Jurkat, Clone E6-1 (cell line): ENCODE measurements around the gene PLB1.
A peak's percentile ranks its signal among the peaks of the same experiment; 100 is the strongest.

Source experiments
- DNase-seq: peaks from one replicate; pipeline ENCODE4 v3.0.0-alpha.2; 2011; ENCODE audit warnings: low read depth, low spot score
- H3K4me3 ChIP-seq: 2 replicates; pipeline ENCODE4 v1.5.1; 2011; ENCODE audit warnings: mild to moderate bottlenecking, low read length, control low read depth, moderate library complexity

PLB1 gene

GRCh38 chr2:28552045-28552823 is 56.4 kb downstream of the PLB1 start:
- H3K4me3 ChIP-seq = no peak overlapping the region
- DNase-seq = no peak

- no peak for DNase-seq
- H3K4me3 ChIP-seq = no peak overlapping the region
Observed at GRCh38 chr2:28556303-28556702, 60.4 kb downstream of the PLB1 start.

GRCh38 chr2:28557389-28558131 is 61.7 kb downstream of the PLB1 start:
- H3K4me3 ChIP-seq = no peak overlapping the region
- DNase-seq = no peak

GRCh38 chr2:28558158-28558820 is 62.4 kb downstream of the PLB1 start:
- no peak for DNase-seq
- H3K4me3 ChIP-seq = no peak overlapping the region

- H3K4me3 ChIP-seq = no peak overlapping the region
- no peak for DNase-seq
Observed at GRCh38 chr2:28558918-28559317, 63.1 kb downstream of the PLB1 start.

- no peak for DNase-seq
- H3K4me3 ChIP-seq = no peak overlapping the region
Observed at GRCh38 chr2:28563869-28564268, 68.0 kb downstream of the PLB1 start.

GRCh38 chr2:28564346-28564745 is 68.5 kb downstream of the PLB1 start:
- H3K4me3 ChIP-seq = no peak overlapping the region
- no peak for DNase-seq

GRCh38 chr2:28565033-28565432 is 69.2 kb downstream of the PLB1 start:
- no peak for DNase-seq

GRCh38 chr2:28565720-28566295 is 69.9 kb downstream of the PLB1 start:
- DNase-seq = no peak
- H3K4me3 ChIP-seq = no peak overlapping the region; the same call in 1 of the 2 replicates

More at GRCh38 chr2:28565033-28565432, 69.2 kb downstream of the PLB1 start:
- H3K4me3 ChIP-seq = no peak overlapping the region

- peak; percentile 74 for DNase-seq
- H3K4me3 ChIP-seq = peak overlapping the region; percentile 62
Observed at GRCh38 chr2:28566521-28567041, 70.7 kb downstream of the PLB1 start.

GRCh38 chr2:28567061-28567471 is 71.2 kb downstream of the PLB1 start:
- no peak for DNase-seq
- peak overlapping the region; percentile 57 for H3K4me3 ChIP-seq

- H3K4me3 ChIP-seq = no peak overlapping the region
- DNase-seq = no peak
Observed at GRCh38 chr2:28568036-28568435, 72.2 kb downstream of the PLB1 start.

- DNase-seq = no peak
- H3K4me3 ChIP-seq = no peak overlapping the region
Observed at GRCh38 chr2:28568533-28568932, 72.7 kb downstream of the PLB1 start.

- no peak overlapping the region for H3K4me3 ChIP-seq
- DNase-seq = no peak
Observed at GRCh38 chr2:28570431-28570830, 74.6 kb downstream of the PLB1 start.

GRCh38 chr2:28576714-28577113 is 80.9 kb downstream of the PLB1 start:
- H3K4me3 ChIP-seq = no peak overlapping the region

GRCh38 chr2:28577791-28578680 is 82.2 kb downstream of the PLB1 start:
- DNase-seq = no peak
- H3K4me3 ChIP-seq = no peak overlapping the region

More at GRCh38 chr2:28576714-28577113, 80.9 kb downstream of the PLB1 start:
- DNase-seq = no peak

GRCh38 chr2:28578774-28579173 is 82.9 kb downstream of the PLB1 start:
- no peak for DNase-seq
- no peak overlapping the region for H3K4me3 ChIP-seq

- no peak for DNase-seq
Observed at GRCh38 chr2:28579606-28580005, 83.7 kb downstream of the PLB1 start.

More at GRCh38 chr2:28579606-28580005, 83.7 kb downstream of the PLB1 start:
- H3K4me3 ChIP-seq = no peak overlapping the region
